HepG2 (cell line): Measurements from ENCODE around the gene CCS. TPM values are rescaled to one million over a fixed set of nuclear protein-coding genes. Genes with fewer than 3 reads are reported as not detected.
A peak's percentile ranks its signal among the peaks of the same experiment; 100 is the strongest.

Experiments
- HNF4G ChIP-seq, 2 experiments: sonication (generic) in 1 of 2; formaldehyde crosslinking in 1 of 2; IDR thresholded peaks; 2 replicates each; pipeline versions ENCODE4 v1.4.0 to v1.6.1; 2011 to 2020; ENCODE audit warnings: borderline replicate concordance in 2 of 2, low read depth in 2 of 2, mild to moderate bottlenecking in 2 of 2, low read length in 1 of 2, missing genetic modification reagents in 1 of 2, moderate library complexity in 1 of 2
- POLR2A ChIP-seq, 2 experiments: IDR thresholded peaks; 2 replicates each; pipeline ENCODE4 v1.6.1; 2011; ENCODE audit warnings: low read depth in 2 of 2, low read length in 2 of 2, mild to moderate bottlenecking in 1 of 2, moderate library complexity in 1 of 2; ENCODE audit not compliant: insufficient read depth in 1 of 2
- SNRNP70 ChIP-seq: fragments of 200-400 bp; formaldehyde crosslinking; IDR thresholded peaks from 2 replicates; pipeline ENCODE4 v1.6.1; 2017; ENCODE audit warnings: mild to moderate bottlenecking, low read depth, low read length, moderate library complexity
- ZNF430 ChIP-seq: sonication (generic); formaldehyde crosslinking; IDR thresholded peaks from 2 replicates; pipeline ENCODE4 v1.9.0; 2021; ENCODE audit warnings: mild to moderate bottlenecking, missing genetic modification reagents
- ZNF687 ChIP-seq: sonication (generic); formaldehyde crosslinking; IDR thresholded peaks from 2 replicates; pipeline ENCODE4 v1.5.1; 2020; ENCODE audit warnings: mild to moderate bottlenecking, missing genetic modification reagents, moderate library complexity
- polyA plus RNA-seq, 8 experiments: library from polyadenylated mRNA; depleted of rRNA in 3 of 8; stranded (reverse) in 7 of 8; unstranded in 1 of 8; fragments of >200 nt; fragmentation: Illumina TruSeq in 4 of 8; extraction: Trizol in 4 of 8; gene quantifications; 2 replicates each; pipeline versions ENCODE4 v1.2.1 to v1.2.3, GENCODE V29; 2011 to 2016; ENCODE audit warnings: low read depth in 4 of 8, missing spikeins in 1 of 8, mixed read lengths in 1 of 8; ENCODE audit not compliant: insufficient read depth in 1 of 8
- total RNA-seq, 5 experiments: library from RNA; depleted of rRNA; stranded (reverse); fragments of >200 nt; fragmentation: Illumina TruSeq; extraction: Trizol; gene quantifications; 2 replicates each; pipeline ENCODE4 v1.2.3, GENCODE V29; 2016; ENCODE audit warnings: low read depth in 1 of 5
- TF ChIP-seq, protein P1 (sequence below): sonication (generic); formaldehyde crosslinking; conservative IDR thresholded peaks from 2 replicates; pipeline ENCODE4 v1.8.0; 2022; ENCODE audit warnings: mild to moderate bottlenecking, moderate library complexity, missing genetic modification reagents
- TF ChIP-seq, protein P2 (sequence below): sonication (generic); formaldehyde crosslinking; IDR thresholded peaks from 2 replicates; pipeline ENCODE4 v1.4.0; 2020; ENCODE audit warnings: missing genetic modification reagents
- TF ChIP-seq, protein P3 (sequence below): sonication (generic); formaldehyde crosslinking; IDR thresholded peaks from 2 replicates; pipeline ENCODE4 v1.5.1; 2020; ENCODE audit warnings: mild to moderate bottlenecking, missing genetic modification reagents, borderline replicate concordance
- TF ChIP-seq, protein P4 (sequence below): sonication (generic); formaldehyde crosslinking; IDR thresholded peaks from 2 replicates; pipeline ENCODE4 v1.5.0; 2020; ENCODE audit warnings: missing genetic modification reagents
- TF ChIP-seq, protein P5 (sequence below): IDR thresholded peaks from 2 replicates; pipeline ENCODE4 v1.4.0; 2020; ENCODE audit warnings: mild to moderate bottlenecking, missing genetic modification reagents

The CCS gene
- total and polyA plus RNA-seq, 2 of the 13 experiments (the other 11 are each of a cell fraction or from before 2014, with no cell fraction given) = 25.4 to 44.6 TPM

DNA sequence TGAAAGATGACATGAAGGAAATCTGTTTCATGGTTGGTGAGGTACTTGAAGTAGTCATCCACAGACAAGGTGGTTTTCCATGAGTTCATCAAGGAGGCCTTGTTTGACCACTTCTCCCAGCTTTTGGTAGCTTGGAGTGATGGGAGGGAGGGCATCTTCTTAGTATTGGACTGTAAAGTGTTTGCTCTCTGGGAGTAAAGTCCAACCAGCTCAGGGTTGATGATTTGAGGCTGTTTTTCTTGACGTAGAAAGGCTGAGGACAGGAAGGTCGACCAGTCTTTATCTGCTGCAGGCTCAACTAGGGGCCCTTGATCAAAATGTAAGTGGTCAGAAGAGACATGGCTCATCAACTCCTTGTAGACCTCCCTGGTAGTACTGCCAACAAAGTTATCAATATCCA, 1.8 kb upstream of the CCS start (continued):
- TF ChIP-seq, protein P1, sequence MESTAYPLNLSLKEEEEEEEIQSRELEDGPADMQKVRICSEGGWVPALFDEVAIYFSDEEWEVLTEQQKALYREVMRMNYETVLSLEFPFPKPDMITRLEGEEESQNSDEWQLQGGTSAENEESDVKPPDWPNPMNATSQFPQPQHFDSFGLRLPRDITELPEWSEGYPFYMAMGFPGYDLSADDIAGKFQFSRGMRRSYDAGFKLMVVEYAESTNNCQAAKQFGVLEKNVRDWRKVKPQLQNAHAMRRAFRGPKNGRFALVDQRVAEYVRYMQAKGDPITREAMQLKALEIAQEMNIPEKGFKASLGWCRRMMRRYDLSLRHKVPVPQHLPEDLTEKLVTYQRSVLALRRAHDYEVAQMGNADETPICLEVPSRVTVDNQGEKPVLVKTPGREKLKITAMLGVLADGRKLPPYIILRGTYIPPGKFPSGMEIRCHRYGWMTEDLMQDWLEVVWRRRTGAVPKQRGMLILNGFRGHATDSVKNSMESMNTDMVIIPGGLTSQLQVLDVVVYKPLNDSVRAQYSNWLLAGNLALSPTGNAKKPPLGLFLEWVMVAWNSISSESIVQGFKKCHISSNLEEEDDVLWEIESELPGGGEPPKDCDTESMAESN = no peak
- TF ChIP-seq, protein P2, sequence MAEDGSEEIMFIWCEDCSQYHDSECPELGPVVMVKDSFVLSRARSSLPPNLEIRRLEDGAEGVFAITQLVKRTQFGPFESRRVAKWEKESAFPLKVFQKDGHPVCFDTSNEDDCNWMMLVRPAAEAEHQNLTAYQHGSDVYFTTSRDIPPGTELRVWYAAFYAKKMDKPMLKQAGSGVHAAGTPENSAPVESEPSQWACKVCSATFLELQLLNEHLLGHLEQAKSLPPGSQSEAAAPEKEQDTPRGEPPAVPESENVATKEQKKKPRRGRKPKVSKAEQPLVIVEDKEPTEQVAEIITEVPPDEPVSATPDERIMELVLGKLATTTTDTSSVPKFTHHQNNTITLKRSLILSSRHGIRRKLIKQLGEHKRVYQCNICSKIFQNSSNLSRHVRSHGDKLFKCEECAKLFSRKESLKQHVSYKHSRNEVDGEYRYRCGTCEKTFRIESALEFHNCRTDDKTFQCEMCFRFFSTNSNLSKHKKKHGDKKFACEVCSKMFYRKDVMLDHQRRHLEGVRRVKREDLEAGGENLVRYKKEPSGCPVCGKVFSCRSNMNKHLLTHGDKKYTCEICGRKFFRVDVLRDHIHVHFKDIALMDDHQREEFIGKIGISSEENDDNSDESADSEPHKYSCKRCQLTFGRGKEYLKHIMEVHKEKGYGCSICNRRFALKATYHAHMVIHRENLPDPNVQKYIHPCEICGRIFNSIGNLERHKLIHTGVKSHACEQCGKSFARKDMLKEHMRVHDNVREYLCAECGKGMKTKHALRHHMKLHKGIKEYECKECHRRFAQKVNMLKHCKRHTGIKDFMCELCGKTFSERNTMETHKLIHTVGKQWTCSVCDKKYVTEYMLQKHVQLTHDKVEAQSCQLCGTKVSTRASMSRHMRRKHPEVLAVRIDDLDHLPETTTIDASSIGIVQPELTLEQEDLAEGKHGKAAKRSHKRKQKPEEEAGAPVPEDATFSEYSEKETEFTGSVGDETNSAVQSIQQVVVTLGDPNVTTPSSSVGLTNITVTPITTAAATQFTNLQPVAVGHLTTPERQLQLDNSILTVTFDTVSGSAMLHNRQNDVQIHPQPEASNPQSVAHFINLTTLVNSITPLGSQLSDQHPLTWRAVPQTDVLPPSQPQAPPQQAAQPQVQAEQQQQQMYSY (CRISPR knock-in tag) = no peak
- TF ChIP-seq ZNF687 (no peak), ZNF430 (CRISPR knock-in tag) (no peak), SNRNP70 (no peak), POLR2A (IDR thresholded peaks at IDR 0.05; ENCODE audit: insufficient read depth in 1 of 2, low read depth in 2 of 2, low read length in 2 of 2) (0 out of 4 replicates have a peak, but pooled peaks of 1 of the 2 experiments have one; percentile 24), HNF4G (IDR thresholded peaks at IDR 0.05; ENCODE audit: borderline replicate concordance, low read depth, low read length) (peak; percentile 45; the same call in 1 of the 2 replicates), HNF4G (CRISPR knock-in tag; IDR thresholded peaks at IDR 0.05; ENCODE audit: borderline replicate concordance, low read depth) (no peak)
- TF ChIP-seq, protein P3, sequence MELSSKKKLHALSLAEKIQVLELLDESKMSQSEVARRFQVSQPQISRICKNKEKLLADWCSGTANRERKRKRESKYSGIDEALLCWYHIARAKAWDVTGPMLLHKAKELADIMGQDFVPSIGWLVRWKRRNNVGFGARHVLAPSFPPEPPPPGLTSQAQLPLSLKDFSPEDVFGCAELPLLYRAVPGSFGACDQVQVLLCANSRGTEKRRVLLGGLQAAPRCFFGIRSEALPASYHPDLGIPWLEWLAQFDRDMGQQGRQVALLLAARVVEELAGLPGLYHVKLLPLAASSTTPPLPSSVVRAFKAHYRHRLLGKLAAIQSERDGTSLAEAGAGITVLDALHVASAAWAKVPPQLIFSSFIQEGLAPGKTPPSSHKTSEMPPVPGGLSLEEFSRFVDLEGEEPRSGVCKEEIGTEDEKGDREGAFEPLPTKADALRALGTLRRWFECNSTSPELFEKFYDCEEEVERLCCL (CRISPR knock-in tag) = no peak
- TF ChIP-seq, protein P4, sequence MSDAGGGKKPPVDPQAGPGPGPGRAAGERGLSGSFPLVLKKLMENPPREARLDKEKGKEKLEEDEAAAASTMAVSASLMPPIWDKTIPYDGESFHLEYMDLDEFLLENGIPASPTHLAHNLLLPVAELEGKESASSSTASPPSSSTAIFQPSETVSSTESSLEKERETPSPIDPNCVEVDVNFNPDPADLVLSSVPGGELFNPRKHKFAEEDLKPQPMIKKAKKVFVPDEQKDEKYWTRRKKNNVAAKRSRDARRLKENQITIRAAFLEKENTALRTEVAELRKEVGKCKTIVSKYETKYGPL = no peak
- TF ChIP-seq, protein P5, sequence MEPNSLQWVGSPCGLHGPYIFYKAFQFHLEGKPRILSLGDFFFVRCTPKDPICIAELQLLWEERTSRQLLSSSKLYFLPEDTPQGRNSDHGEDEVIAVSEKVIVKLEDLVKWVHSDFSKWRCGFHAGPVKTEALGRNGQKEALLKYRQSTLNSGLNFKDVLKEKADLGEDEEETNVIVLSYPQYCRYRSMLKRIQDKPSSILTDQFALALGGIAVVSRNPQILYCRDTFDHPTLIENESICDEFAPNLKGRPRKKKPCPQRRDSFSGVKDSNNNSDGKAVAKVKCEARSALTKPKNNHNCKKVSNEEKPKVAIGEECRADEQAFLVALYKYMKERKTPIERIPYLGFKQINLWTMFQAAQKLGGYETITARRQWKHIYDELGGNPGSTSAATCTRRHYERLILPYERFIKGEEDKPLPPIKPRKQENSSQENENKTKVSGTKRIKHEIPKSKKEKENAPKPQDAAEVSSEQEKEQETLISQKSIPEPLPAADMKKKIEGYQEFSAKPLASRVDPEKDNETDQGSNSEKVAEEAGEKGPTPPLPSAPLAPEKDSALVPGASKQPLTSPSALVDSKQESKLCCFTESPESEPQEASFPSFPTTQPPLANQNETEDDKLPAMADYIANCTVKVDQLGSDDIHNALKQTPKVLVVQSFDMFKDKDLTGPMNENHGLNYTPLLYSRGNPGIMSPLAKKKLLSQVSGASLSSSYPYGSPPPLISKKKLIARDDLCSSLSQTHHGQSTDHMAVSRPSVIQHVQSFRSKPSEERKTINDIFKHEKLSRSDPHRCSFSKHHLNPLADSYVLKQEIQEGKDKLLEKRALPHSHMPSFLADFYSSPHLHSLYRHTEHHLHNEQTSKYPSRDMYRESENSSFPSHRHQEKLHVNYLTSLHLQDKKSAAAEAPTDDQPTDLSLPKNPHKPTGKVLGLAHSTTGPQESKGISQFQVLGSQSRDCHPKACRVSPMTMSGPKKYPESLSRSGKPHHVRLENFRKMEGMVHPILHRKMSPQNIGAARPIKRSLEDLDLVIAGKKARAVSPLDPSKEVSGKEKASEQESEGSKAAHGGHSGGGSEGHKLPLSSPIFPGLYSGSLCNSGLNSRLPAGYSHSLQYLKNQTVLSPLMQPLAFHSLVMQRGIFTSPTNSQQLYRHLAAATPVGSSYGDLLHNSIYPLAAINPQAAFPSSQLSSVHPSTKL (CRISPR knock-in tag) = peak; percentile 59
